ENCODE data around the gene CCHCR1.

CCHCR1 gene

GRCh38 chr6:31098449-31098938, 59.1 kb downstream of the CCHCR1 start:
- H3K4ac ChIP-seq (ENCODE audit: low read depth, low read length): no peak overlapping the region
- H3K18ac ChIP-seq (ENCODE audit: low read length): no peak overlapping the region
- H3K27me3 ChIP-seq (ENCODE audit: insufficient read depth, low read length): no peaks in the 10 kb centered on the region
- H3K79me1 ChIP-seq (ENCODE audit: low read length): no peaks in the 10 kb centered on the region
- no peak overlapping the region for H3K4me2 ChIP-seq (ENCODE audit: low read length)
- H2BK5ac ChIP-seq (ENCODE audit: low read depth, low read length, poor library complexity): no peak overlapping the region
- no peaks in the 10 kb centered on the region for H3K9me3 ChIP-seq (ENCODE audit: insufficient read depth, low read depth, low read length)
- WGBS (ENCODE audit: extremely low coverage, insufficient coverage, insufficient read length): no CpG with 5 or more reads among the region's 4 CpGs
- no peak overlapping the region for H3K27ac ChIP-seq (ENCODE audit: low read depth, low read length)
- no peak overlapping the region for H3K9ac ChIP-seq (ENCODE audit: low read length)
- H2BK12ac ChIP-seq (ENCODE audit: low read length): no peak overlapping the region
- H3K36me3 ChIP-seq (ENCODE audit: control insufficient read depth in 1 of 2, insufficient read depth in 2 of 2, low read length in 2 of 2): no peaks in the 10 kb centered on the region
- no peak overlapping the region for H4K8ac ChIP-seq (ENCODE audit: low read depth, low read length)
- H3K23ac ChIP-seq (ENCODE audit: low read length): no peak overlapping the region
- no peak overlapping the region for H2AFZ ChIP-seq (ENCODE audit: insufficient read depth, low read length, poor library complexity)
- H3K4me3 ChIP-seq (ENCODE audit: low read depth, low read length): no peak overlapping the region
- H3K79me2 ChIP-seq (ENCODE audit: control insufficient read depth, insufficient read depth, low read length, poor library complexity): no peaks in the 10 kb centered on the region
- no peak for DNase-seq
- no peak overlapping the region for H4K12ac ChIP-seq (ENCODE audit: low read depth, low read length)
- H4K91ac ChIP-seq (ENCODE audit: low read depth, low read length): no peak overlapping the region
- H2AK5ac ChIP-seq (ENCODE audit: low read length): no peak overlapping the region
- H3K4me1 ChIP-seq (ENCODE audit: control insufficient read depth in 1 of 2, insufficient read depth in 2 of 2, low read length in 2 of 2): no peaks in the 10 kb centered on the region
- no peak overlapping the region for H3K14ac ChIP-seq (ENCODE audit: low read length)
- H2BK120ac ChIP-seq (ENCODE audit: insufficient read depth, low read length, poor library complexity): no peak overlapping the region

GRCh38 chr6:31096656-31097055, 60.9 kb downstream of the CCHCR1 start:
- no peaks in the 10 kb centered on the region for H3K79me2 ChIP-seq (ENCODE audit: control insufficient read depth, insufficient read depth, low read length, poor library complexity)

GRCh38 chr6:31096215-31096614, 61.4 kb downstream of the CCHCR1 start:
- no peak overlapping the region for H3K4me3 ChIP-seq (ENCODE audit: low read depth, low read length)
- H2BK5ac ChIP-seq (ENCODE audit: low read depth, low read length, poor library complexity): no peak overlapping the region
- no peak overlapping the region for H3K18ac ChIP-seq (ENCODE audit: low read length)
- no peaks in the 10 kb centered on the region for H3K36me3 ChIP-seq (ENCODE audit: control insufficient read depth in 1 of 2, insufficient read depth in 2 of 2, low read length in 2 of 2)
- H4K12ac ChIP-seq (ENCODE audit: low read depth, low read length): no peak overlapping the region
- no peak overlapping the region for H4K91ac ChIP-seq (ENCODE audit: low read depth, low read length)
- H3K4me1 ChIP-seq (ENCODE audit: control insufficient read depth in 1 of 2, insufficient read depth in 2 of 2, low read length in 2 of 2): no peaks in the 10 kb centered on the region
- no peak overlapping the region for H3K14ac ChIP-seq (ENCODE audit: low read length)
- H3K27ac ChIP-seq (ENCODE audit: low read depth, low read length): no peak overlapping the region
- H3K4ac ChIP-seq (ENCODE audit: low read depth, low read length): no peak overlapping the region
- no peak overlapping the region for H4K8ac ChIP-seq (ENCODE audit: low read depth, low read length)
- DNase-seq: no peak
- no peaks in the 10 kb centered on the region for H3K27me3 ChIP-seq (ENCODE audit: insufficient read depth, low read length)
- H3K9me3 ChIP-seq (ENCODE audit: insufficient read depth, low read depth, low read length): no peaks in the 10 kb centered on the region
- no peak overlapping the region for H3K4me2 ChIP-seq (ENCODE audit: low read length)
- H2AFZ ChIP-seq (ENCODE audit: insufficient read depth, low read length, poor library complexity): no peak overlapping the region
- H3K79me1 ChIP-seq (ENCODE audit: low read length): no peaks in the 10 kb centered on the region
- H3K23ac ChIP-seq (ENCODE audit: low read length): no peak overlapping the region
- no peak overlapping the region for H3K9ac ChIP-seq (ENCODE audit: low read length)
- H2AK5ac ChIP-seq (ENCODE audit: low read length): no peak overlapping the region
- WGBS (ENCODE audit: extremely low coverage, insufficient coverage, insufficient read length): no CpG with 5 or more reads among the region's 3 CpGs
- no peaks in the 10 kb centered on the region for H3K79me2 ChIP-seq (ENCODE audit: control insufficient read depth, insufficient read depth, low read length, poor library complexity)
- H2BK12ac ChIP-seq (ENCODE audit: low read length): no peak overlapping the region
- no peak overlapping the region for H2BK120ac ChIP-seq (ENCODE audit: insufficient read depth, low read length, poor library complexity)

More at GRCh38 chr6:31096656-31097055, 60.9 kb downstream of the CCHCR1 start:
- no peak overlapping the region for H3K18ac ChIP-seq (ENCODE audit: low read length)
- no peak overlapping the region for H2BK5ac ChIP-seq (ENCODE audit: low read depth, low read length, poor library complexity)
- H3K36me3 ChIP-seq (ENCODE audit: control insufficient read depth in 1 of 2, insufficient read depth in 2 of 2, low read length in 2 of 2): no peaks in the 10 kb centered on the region
- no peaks in the 10 kb centered on the region for H3K79me1 ChIP-seq (ENCODE audit: low read length)
- H3K9ac ChIP-seq (ENCODE audit: low read length): no peak overlapping the region
- H3K27ac ChIP-seq (ENCODE audit: low read depth, low read length): no peak overlapping the region
- no peak overlapping the region for H4K91ac ChIP-seq (ENCODE audit: low read depth, low read length)
- no peak overlapping the region for H2AK5ac ChIP-seq (ENCODE audit: low read length)
- no peaks in the 10 kb centered on the region for H3K9me3 ChIP-seq (ENCODE audit: insufficient read depth, low read depth, low read length)
- H4K8ac ChIP-seq (ENCODE audit: low read depth, low read length): no peak overlapping the region
- no peak overlapping the region for H2BK120ac ChIP-seq (ENCODE audit: insufficient read depth, low read length, poor library complexity)
- H3K23ac ChIP-seq (ENCODE audit: low read length): no peak overlapping the region
- H3K4me1 ChIP-seq (ENCODE audit: control insufficient read depth in 1 of 2, insufficient read depth in 2 of 2, low read length in 2 of 2): no peaks in the 10 kb centered on the region
- H4K12ac ChIP-seq (ENCODE audit: low read depth, low read length): no peak overlapping the region
- H2BK12ac ChIP-seq (ENCODE audit: low read length): no peak overlapping the region
- no peak overlapping the region for H3K4me3 ChIP-seq (ENCODE audit: low read depth, low read length)
- no peak overlapping the region for H3K4me2 ChIP-seq (ENCODE audit: low read length)
- no peak overlapping the region for H3K14ac ChIP-seq (ENCODE audit: low read length)
- no CpG with 5 or more reads among the region's 5 CpGs for WGBS (ENCODE audit: extremely low coverage, insufficient coverage, insufficient read length)
- H3K4ac ChIP-seq (ENCODE audit: low read depth, low read length): no peak overlapping the region
- DNase-seq: no peak
- no peaks in the 10 kb centered on the region for H3K27me3 ChIP-seq (ENCODE audit: insufficient read depth, low read length)
- no peak overlapping the region for H2AFZ ChIP-seq (ENCODE audit: insufficient read depth, low read length, poor library complexity)

GRCh38 chr6:31094389-31094881, 63.2 kb downstream of the CCHCR1 start:
- H3K23ac ChIP-seq (ENCODE audit: low read length): no peak overlapping the region
- no peak overlapping the region for H3K4me2 ChIP-seq (ENCODE audit: low read length)
- H2BK12ac ChIP-seq (ENCODE audit: low read length): no peak overlapping the region
- no peak overlapping the region for H4K12ac ChIP-seq (ENCODE audit: low read depth, low read length)
- peak overlapping the region; percentile 37 for H2AFZ ChIP-seq (ENCODE audit: insufficient read depth, low read length, poor library complexity)
- H3K14ac ChIP-seq (ENCODE audit: low read length): no peak overlapping the region
- no peaks in the 10 kb centered on the region for H3K9me3 ChIP-seq (ENCODE audit: insufficient read depth, low read depth, low read length)
- no CpG with 5 or more reads among the region's 3 CpGs for WGBS (ENCODE audit: extremely low coverage, insufficient coverage, insufficient read length)
- no peak overlapping the region for H3K4me3 ChIP-seq (ENCODE audit: low read depth, low read length)
- H2BK120ac ChIP-seq (ENCODE audit: insufficient read depth, low read length, poor library complexity): no peak overlapping the region
- no peak overlapping the region for H3K4ac ChIP-seq (ENCODE audit: low read depth, low read length)
- no peak overlapping the region for H2BK5ac ChIP-seq (ENCODE audit: low read depth, low read length, poor library complexity)
- H3K9ac ChIP-seq (ENCODE audit: low read length): no peak overlapping the region
- H3K27me3 ChIP-seq (ENCODE audit: insufficient read depth, low read length): no peaks in the 10 kb centered on the region
- no peaks in the 10 kb centered on the region for H3K79me2 ChIP-seq (ENCODE audit: control insufficient read depth, insufficient read depth, low read length, poor library complexity)
- no peak for DNase-seq
- H3K79me1 ChIP-seq (ENCODE audit: low read length): no peaks in the 10 kb centered on the region
- no peaks in the 10 kb centered on the region for H3K4me1 ChIP-seq (ENCODE audit: control insufficient read depth in 1 of 2, insufficient read depth in 2 of 2, low read length in 2 of 2)
- H4K91ac ChIP-seq (ENCODE audit: low read depth, low read length): no peak overlapping the region
- H3K27ac ChIP-seq (ENCODE audit: low read depth, low read length): no peak overlapping the region
- H4K8ac ChIP-seq (ENCODE audit: low read depth, low read length): no peak overlapping the region
- H2AK5ac ChIP-seq (ENCODE audit: low read length): no peak overlapping the region
- H3K18ac ChIP-seq (ENCODE audit: low read length): no peak overlapping the region
- no peaks in the 10 kb centered on the region for H3K36me3 ChIP-seq (ENCODE audit: control insufficient read depth in 1 of 2, insufficient read depth in 2 of 2, low read length in 2 of 2)
